GM13976 (cell line): ENCODE measurements around the gene CEP85L.

ENCODE experiments used
- DNase-seq: peaks from one replicate; pipeline ENCODE4 v3.0.0; 2012; ENCODE audit warnings: low spot score
- CTCF ChIP-seq: IDR thresholded peaks from 2 replicates; pipeline ENCODE4 v1.5.1; 2012; ENCODE audit warnings: borderline replicate concordance, mild to moderate bottlenecking; ENCODE audit not compliant: insufficient read depth; ENCODE audit errors: extremely low read depth, missing control alignments, control extremely low read depth
- in situ Hi-C: fragments of 300-500 bp; cut with MboI; formaldehyde crosslinking; loops from one replicate; pipeline ENCODE4 v1.12.0; 2022; ENCODE audit warnings: low sequenced_read_pairs, mixed read lengths, inconsistent platforms; ENCODE audit not compliant: unreplicated experiment

CEP85L gene

GRCh38 chr6:118597636-118598035 lies 53.8 kb downstream of the CEP85L start:
- in situ Hi-C loops = no loop called here
- no peak for DNase-seq
- TF ChIP-seq CTCF = no peak

- no peak for TF ChIP-seq CTCF
- in situ Hi-C loops = no loop called here
- no peak for DNase-seq
Observed at GRCh38 chr6:118596774-118597320, 54.5 kb downstream of the CEP85L start.

GRCh38 chr6:118594877-118595276 lies 56.5 kb downstream of the CEP85L start:
- no peak for DNase-seq
- in situ Hi-C loops = no loop called here
- TF ChIP-seq CTCF = no peak

- no peak for DNase-seq
- in situ Hi-C loops = no loop called here
- TF ChIP-seq CTCF = no peak
Observed at GRCh38 chr6:118591897-118592296, 59.5 kb downstream of the CEP85L start.

- in situ Hi-C loops = no loop called here
- DNase-seq = no peak
- TF ChIP-seq CTCF = no peak
Observed at GRCh38 chr6:118589649-118590365, 61.6 kb downstream of the CEP85L start.

- in situ Hi-C loops = no loop called here
- DNase-seq = no peak
- TF ChIP-seq CTCF = no peak
Observed at GRCh38 chr6:118589186-118589585, 62.2 kb downstream of the CEP85L start.
